WTC11 (cell line): ENCODE measurements around the gene PCNX3. TPM values are rescaled to one million over a fixed set of nuclear protein-coding genes. Genes with fewer than 3 reads are reported as not detected.

Source experiments
- ARID4B ChIP-seq: sonication (generic); formaldehyde crosslinking; IDR thresholded peaks from 2 replicates; pipeline ENCODE4 v1.8.0; 2023; ENCODE audit warnings: missing genetic modification reagents, mild to moderate bottlenecking, borderline replicate concordance
- CBFB ChIP-seq: sonication (generic); formaldehyde crosslinking; IDR thresholded peaks from 2 replicates; pipeline ENCODE4 v1.8.1; 2022; ENCODE audit warnings: mild to moderate bottlenecking, low read depth, missing genetic modification reagents
- CREB1 ChIP-seq: sonication (generic); formaldehyde crosslinking; IDR thresholded peaks from 2 replicates; pipeline ENCODE4 v1.8.0; 2023; ENCODE audit warnings: mild to moderate bottlenecking, missing genetic modification reagents
- CREM ChIP-seq: sonication (generic); formaldehyde crosslinking; IDR thresholded peaks from 2 replicates; pipeline ENCODE4 v1.8.1; 2022; ENCODE audit warnings: mild to moderate bottlenecking, missing genetic modification reagents, moderate library complexity
- ERG ChIP-seq: fragments of 250-450 bp; sonication (Bioruptor Pico); IDR thresholded peaks from 2 replicates; pipeline ENCODE4 v1.8.0; 2021; ENCODE audit warnings: mild to moderate bottlenecking
- FOXK1 ChIP-seq: sonication (generic); formaldehyde crosslinking; IDR thresholded peaks from 2 replicates; pipeline ENCODE4 v1.8.0; 2022; ENCODE audit warnings: mild to moderate bottlenecking, moderate library complexity, missing genetic modification reagents
- GRHL2 ChIP-seq: fragments of 250-450 bp; sonication (Bioruptor Pico); IDR thresholded peaks from 2 replicates; pipeline ENCODE4 v1.8.0; 2022; ENCODE audit warnings: mild to moderate bottlenecking, moderate library complexity; ENCODE audit not compliant: insufficient replicate concordance, severe bottlenecking
- GTF2I ChIP-seq: fragments of 250-450 bp; sonication (Bioruptor Pico); conservative IDR thresholded peaks from 2 replicates; pipeline ENCODE4 v1.4.0; 2021; ENCODE audit warnings: mild to moderate bottlenecking
- JAZF1 ChIP-seq: fragments of 250-450 bp; sonication (Bioruptor Pico); IDR thresholded peaks from 2 replicates; pipeline ENCODE4 v1.9.0; 2021; ENCODE audit warnings: moderate library complexity, mild to moderate bottlenecking, inconsistent platforms
- KAT7 ChIP-seq: sonication (generic); formaldehyde crosslinking; IDR thresholded peaks from 2 replicates; pipeline ENCODE4 v1.8.1; 2023; ENCODE audit warnings: missing genetic modification reagents, mild to moderate bottlenecking, borderline replicate concordance
- TEAD4 ChIP-seq: sonication (generic); formaldehyde crosslinking; IDR thresholded peaks from 2 replicates; pipeline ENCODE4 v1.8.0; 2022; ENCODE audit warnings: mild to moderate bottlenecking, missing genetic modification reagents
- ZNF138 ChIP-seq: sonication (generic); formaldehyde crosslinking; conservative IDR thresholded peaks from 2 replicates; pipeline ENCODE4 v1.8.1; 2022; ENCODE audit warnings: mild to moderate bottlenecking, moderate library complexity, missing genetic modification reagents
- ZNF219 ChIP-seq: sonication (generic); formaldehyde crosslinking; IDR thresholded peaks from 2 replicates; pipeline ENCODE4 v1.8.0; 2023; ENCODE audit warnings: missing genetic modification reagents, mild to moderate bottlenecking, borderline replicate concordance
- ZNF416 ChIP-seq: fragments of 250-450 bp; sonication (Bioruptor Pico); IDR thresholded peaks from 2 replicates; pipeline ENCODE4 v1.9.0; 2021; ENCODE audit warnings: mild to moderate bottlenecking, inconsistent platforms
- ZNF532 ChIP-seq: fragments of 250-450 bp; sonication (Bioruptor Pico); IDR thresholded peaks from 2 replicates; pipeline ENCODE4 v1.9.0; 2021; ENCODE audit warnings: mild to moderate bottlenecking, borderline replicate concordance
- total RNA-seq: library from RNA; stranded (reverse); gene quantifications from 3 replicates; pipeline ENCODE4 v1.2.3, GENCODE V29; 2021
- TF ChIP-seq, protein P1 (sequence below): sonication (generic); formaldehyde crosslinking; IDR thresholded peaks from 2 replicates; pipeline ENCODE4 v1.8.1; 2023; ENCODE audit warnings: mild to moderate bottlenecking, missing genetic modification reagents, borderline replicate concordance
- TF ChIP-seq, protein P2 (sequence below): sonication (generic); formaldehyde crosslinking; IDR thresholded peaks from 2 replicates; pipeline ENCODE4 v1.8.1; 2023; ENCODE audit warnings: mild to moderate bottlenecking, missing genetic modification reagents
- TF ChIP-seq, protein P3 (sequence below): sonication (generic); formaldehyde crosslinking; IDR thresholded peaks from 2 replicates; pipeline ENCODE4 v1.8.1; 2023; ENCODE audit warnings: mild to moderate bottlenecking, missing genetic modification reagents, moderate library complexity
- TF ChIP-seq, protein P4 (sequence below): sonication (generic); formaldehyde crosslinking; IDR thresholded peaks from 2 replicates; pipeline ENCODE4 v1.8.1; 2022; ENCODE audit warnings: low read depth, missing genetic modification reagents, borderline replicate concordance

PCNX3 gene
- total RNA-seq, 1 experiment from 2014 or later = 51.6 TPM

DNA sequence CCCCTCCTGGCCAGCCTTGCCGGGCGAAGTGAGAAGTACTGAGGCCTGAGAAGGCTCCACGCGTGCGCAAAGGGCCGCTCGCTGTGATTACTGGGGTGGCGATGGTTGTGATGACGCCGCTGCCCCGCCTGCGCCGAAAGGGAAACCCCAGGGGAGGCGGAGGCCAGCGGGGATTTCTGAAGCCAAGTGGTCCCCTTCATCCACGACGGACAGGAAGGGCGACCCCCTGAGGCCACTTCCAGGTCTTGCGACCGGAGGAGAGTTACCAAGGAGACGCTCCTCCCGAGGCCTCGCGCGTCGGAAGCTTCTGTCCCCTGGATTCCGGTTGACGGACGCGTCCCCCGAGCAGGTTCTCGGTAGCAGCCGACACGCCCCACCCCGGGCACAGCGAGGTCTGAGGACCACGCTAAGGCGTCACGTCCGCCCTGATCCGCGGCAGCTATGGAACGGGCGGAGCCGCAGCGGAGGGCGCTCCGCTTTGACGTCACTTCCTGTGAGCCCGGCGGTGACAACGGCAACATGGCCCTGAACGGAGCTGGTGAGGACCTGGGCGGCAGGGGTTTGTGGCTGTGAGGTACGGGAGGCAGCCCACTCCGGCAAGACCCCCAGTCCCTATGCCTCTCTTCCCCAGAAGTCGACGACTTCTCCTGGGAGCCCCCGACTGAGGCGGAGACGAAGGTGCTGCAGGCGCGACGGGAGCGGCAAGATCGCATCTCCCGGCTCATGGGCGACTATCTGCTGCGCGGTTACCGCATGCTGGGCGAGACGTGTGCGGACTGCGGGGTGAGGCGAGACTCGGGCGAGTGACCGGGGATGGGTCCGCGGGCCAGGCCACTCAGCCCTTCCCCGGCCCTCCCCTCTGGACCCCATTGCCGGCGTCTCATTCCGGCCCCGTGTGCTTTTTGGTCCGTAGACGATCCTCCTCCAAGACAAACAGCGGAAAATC, 45.3 kb upstream of the PCNX3 start, which contains the start of gene ZNRD2 (continued):
- TF ChIP-seq, protein P1, sequence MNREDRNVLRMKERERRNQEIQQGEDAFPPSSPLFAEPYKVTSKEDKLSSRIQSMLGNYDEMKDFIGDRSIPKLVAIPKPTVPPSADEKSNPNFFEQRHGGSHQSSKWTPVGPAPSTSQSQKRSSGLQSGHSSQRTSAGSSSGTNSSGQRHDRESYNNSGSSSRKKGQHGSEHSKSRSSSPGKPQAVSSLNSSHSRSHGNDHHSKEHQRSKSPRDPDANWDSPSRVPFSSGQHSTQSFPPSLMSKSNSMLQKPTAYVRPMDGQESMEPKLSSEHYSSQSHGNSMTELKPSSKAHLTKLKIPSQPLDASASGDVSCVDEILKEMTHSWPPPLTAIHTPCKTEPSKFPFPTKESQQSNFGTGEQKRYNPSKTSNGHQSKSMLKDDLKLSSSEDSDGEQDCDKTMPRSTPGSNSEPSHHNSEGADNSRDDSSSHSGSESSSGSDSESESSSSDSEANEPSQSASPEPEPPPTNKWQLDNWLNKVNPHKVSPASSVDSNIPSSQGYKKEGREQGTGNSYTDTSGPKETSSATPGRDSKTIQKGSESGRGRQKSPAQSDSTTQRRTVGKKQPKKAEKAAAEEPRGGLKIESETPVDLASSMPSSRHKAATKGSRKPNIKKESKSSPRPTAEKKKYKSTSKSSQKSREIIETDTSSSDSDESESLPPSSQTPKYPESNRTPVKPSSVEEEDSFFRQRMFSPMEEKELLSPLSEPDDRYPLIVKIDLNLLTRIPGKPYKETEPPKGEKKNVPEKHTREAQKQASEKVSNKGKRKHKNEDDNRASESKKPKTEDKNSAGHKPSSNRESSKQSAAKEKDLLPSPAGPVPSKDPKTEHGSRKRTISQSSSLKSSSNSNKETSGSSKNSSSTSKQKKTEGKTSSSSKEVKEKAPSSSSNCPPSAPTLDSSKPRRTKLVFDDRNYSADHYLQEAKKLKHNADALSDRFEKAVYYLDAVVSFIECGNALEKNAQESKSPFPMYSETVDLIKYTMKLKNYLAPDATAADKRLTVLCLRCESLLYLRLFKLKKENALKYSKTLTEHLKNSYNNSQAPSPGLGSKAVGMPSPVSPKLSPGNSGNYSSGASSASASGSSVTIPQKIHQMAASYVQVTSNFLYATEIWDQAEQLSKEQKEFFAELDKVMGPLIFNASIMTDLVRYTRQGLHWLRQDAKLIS (CRISPR knock-in tag) = no peak
- TF ChIP-seq CREB1 (CRISPR knock-in tag) (peak; percentile 85; the same call in 1 of the 2 replicates), JAZF1 (CRISPR knock-in tag) (no peak), KAT7 (CRISPR knock-in tag) (no peak), TEAD4 (CRISPR knock-in tag) (no peak), GRHL2 (CRISPR knock-in tag) (no peak), CREM (CRISPR knock-in tag) (peak; percentile 100), CBFB (CRISPR knock-in tag) (no peak), ZNF138 (CRISPR knock-in tag) (no peak), ZNF219 (no peak), ZNF532 (CRISPR knock-in tag) (no peak), ARID4B (CRISPR knock-in tag) (peak; percentile 87; the same call in 1 of the 2 replicates), ERG (CRISPR knock-in tag) (no peak), GTF2I (no peak), ZNF416 (no peak), FOXK1 (CRISPR knock-in tag) (peak; percentile 100)
- TF ChIP-seq, protein P2, sequence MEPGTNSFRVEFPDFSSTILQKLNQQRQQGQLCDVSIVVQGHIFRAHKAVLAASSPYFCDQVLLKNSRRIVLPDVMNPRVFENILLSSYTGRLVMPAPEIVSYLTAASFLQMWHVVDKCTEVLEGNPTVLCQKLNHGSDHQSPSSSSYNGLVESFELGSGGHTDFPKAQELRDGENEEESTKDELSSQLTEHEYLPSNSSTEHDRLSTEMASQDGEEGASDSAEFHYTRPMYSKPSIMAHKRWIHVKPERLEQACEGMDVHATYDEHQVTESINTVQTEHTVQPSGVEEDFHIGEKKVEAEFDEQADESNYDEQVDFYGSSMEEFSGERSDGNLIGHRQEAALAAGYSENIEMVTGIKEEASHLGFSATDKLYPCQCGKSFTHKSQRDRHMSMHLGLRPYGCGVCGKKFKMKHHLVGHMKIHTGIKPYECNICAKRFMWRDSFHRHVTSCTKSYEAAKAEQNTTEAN (CRISPR knock-in tag) = peak; percentile 52; the same call in 1 of the 2 replicates
- TF ChIP-seq, protein P3, sequence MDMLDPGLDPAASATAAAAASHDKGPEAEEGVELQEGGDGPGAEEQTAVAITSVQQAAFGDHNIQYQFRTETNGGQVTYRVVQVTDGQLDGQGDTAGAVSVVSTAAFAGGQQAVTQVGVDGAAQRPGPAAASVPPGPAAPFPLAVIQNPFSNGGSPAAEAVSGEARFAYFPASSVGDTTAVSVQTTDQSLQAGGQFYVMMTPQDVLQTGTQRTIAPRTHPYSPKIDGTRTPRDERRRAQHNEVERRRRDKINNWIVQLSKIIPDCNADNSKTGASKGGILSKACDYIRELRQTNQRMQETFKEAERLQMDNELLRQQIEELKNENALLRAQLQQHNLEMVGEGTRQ (CRISPR knock-in tag) = 0 out of 2 replicates have a peak, but pooled peaks have one; percentile 41
- TF ChIP-seq, protein P4, sequence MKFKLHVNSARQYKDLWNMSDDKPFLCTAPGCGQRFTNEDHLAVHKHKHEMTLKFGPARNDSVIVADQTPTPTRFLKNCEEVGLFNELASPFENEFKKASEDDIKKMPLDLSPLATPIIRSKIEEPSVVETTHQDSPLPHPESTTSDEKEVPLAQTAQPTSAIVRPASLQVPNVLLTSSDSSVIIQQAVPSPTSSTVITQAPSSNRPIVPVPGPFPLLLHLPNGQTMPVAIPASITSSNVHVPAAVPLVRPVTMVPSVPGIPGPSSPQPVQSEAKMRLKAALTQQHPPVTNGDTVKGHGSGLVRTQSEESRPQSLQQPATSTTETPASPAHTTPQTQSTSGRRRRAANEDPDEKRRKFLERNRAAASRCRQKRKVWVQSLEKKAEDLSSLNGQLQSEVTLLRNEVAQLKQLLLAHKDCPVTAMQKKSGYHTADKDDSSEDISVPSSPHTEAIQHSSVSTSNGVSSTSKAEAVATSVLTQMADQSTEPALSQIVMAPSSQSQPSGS = no peak
